ENCODE data around the gene CUEDC2. TPM values are rescaled to one million over a fixed set of nuclear protein-coding genes. Genes with fewer than 3 reads are reported as not detected.

The CUEDC2 gene, protein sequence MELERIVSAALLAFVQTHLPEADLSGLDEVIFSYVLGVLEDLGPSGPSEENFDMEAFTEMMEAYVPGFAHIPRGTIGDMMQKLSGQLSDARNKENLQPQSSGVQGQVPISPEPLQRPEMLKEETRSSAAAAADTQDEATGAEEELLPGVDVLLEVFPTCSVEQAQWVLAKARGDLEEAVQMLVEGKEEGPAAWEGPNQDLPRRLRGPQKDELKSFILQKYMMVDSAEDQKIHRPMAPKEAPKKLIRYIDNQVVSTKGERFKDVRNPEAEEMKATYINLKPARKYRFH
- total RNA-seq: 73.0 and 77.3 TPM in 2 replicates

DNA sequence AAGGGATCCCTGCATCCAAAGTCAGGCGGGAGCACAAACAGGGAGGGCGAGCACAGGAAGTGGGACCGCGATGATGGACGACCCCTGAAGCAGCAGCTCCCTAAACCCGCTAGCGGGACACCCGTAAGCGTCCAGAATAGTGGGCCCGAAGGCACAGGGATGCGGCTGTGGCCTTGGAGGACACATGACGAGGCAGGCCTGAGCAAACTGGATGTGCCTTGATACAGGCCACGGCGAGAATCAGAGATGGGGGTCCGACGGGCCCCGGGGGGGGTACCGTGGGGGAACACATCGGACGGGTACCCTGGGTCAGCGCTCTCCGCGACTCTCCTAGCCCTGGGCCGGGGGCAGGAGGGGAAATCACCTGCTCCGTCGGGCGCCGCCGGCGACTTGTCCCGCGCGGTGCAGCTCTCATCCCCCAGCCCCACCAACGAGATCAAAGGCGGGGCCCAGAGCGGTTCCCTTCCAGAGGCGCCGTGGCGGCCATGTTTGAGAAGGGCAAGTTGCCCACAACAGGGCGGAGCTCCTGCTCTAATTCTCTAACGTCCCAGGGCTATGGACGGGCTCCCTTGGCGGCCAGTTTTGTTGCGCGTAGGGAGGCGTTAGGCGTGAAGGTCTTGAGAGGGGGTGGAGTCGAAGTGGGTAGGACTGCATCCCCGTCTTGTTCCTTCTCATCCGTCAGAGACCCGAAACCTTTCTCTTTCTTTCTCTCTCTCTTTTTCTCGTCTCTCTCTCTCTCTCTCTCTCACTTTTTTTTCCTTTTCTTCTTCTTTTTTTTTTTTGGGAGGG is at the start of gene CUEDC2:
CUEDC2 (minus strand) TSS at position 413 of the 789 bp plus-strand sequence. CDS start 7,386 bp downstream, outside the sequence.

DNA sequence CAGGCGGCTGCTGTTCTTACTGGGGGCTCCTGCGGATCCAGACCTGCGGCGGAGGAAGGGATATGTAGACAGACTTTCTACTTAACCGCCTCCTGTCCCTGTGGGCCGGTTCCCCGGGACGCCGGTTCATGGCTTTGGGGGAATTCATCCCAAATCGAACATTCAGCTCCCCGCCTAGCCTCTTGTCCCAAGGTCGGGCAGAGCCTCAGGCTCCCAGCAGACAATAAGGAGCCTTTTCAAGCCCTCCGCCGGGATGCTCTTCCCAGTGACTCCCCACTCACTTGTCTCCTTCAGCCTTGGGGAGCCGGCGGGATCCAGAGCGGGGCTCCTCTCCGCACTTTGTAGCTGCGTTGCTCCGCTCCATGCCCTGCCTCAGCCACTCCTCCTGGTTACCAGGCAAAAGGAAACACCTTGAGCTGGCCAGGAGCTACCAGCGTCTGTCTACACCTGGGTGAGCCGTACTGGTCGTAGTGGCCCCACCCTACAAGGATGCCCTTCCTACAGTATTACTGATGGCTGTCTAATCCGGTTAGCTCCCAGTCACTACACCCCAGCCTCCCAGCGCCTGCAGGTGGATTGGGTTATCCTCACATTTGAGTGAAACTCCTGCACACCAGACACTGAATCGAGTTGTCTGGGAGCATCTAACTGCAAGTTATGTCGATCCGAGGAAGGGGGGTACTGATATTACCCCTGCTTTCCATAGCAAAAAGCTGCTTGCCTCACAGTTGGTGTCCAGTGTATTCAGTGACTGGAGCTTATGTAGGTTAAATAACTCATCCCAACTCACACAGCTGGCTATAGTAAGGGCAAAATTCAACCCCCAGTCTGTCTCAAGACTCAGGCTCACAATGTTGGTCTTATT is 19.0 kb upstream of the CUEDC2 start, which contains the start of gene C10orf95:
C10orf95 (minus strand) TSS at position 439 of the 865 bp plus-strand sequence. CDS start 450 bp downstream, outside the sequence.

DNA sequence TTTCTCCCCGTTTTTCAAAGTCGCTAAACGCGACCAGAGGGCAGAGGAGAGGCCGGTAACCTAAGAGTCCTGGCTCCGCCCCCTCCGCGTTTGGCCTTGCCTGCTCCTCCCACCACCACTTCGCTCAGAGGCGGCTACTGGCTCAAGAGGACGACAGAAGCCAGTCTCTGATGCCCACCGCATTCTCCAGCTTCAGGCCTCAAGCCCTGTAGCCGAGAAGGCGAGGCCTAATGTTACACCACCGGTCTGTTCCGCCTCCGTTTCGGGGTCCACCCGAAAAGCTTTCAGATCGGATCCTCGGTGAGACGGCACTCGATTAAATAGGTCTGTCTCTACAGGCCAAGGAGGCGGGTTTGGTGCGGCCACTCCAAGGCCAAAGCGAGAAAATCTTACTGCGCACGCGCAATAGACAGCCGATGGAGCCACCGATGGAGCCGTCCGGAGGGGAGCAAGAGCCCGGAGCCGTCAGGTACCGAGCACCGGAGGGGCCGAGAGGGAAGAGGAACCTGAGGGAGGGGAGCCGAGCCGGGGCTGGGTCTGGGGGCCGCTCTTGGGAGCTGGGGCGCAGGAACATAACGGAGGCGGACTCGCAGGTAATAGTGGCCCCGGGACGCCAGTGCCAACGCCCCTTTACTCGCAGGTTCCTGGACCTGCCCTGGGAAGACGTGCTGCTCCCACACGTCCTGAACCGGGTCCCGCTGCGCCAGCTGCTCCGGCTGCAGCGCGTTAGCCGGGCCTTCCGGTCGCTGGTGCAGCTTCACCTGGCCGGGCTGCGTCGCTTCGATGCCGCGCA is 11.5 kb downstream of the CUEDC2 start, which contains the start of gene FBXL15:
FBXL15 (plus strand) TSS at position 123 of the 793 bp plus-strand sequence; CDS start at position 417, 294 bp downstream.

DNA sequence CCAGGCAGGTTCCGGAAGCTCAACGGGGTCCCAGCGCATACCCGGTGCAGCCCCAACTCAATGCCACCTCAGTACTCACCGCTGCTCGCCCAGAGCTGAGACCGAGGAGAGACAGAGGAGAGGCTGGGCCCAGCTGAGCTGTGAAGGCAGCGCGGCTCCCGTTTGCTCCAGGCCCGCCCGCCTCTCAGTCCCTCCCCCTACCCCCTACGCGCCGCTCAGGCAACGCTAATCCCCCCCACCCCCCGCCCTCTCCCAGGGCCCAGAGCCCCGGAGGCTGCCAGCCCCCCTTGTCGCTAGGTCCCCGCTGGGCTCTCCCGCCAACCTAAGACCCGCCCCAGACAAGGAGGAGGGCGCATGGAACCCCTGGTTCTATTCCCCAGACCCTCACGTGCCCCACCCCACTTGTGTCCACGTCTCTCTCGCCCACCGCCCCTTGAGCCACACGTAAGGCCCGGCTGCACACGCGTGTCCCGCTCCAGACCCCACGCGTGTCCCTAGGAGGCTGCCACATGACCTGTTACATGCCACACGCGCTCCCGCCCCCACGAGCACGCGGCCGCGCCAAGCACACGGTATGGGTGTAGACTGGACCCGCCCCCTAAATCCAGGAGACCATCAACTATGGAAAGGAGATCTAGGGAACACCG is 13.6 kb downstream of the CUEDC2 start, which contains the start of gene PSD:
PSD (minus strand) TSS at position 164 of the 647 bp plus-strand sequence. CDS start 1,747 bp downstream, outside the sequence.

DNA sequence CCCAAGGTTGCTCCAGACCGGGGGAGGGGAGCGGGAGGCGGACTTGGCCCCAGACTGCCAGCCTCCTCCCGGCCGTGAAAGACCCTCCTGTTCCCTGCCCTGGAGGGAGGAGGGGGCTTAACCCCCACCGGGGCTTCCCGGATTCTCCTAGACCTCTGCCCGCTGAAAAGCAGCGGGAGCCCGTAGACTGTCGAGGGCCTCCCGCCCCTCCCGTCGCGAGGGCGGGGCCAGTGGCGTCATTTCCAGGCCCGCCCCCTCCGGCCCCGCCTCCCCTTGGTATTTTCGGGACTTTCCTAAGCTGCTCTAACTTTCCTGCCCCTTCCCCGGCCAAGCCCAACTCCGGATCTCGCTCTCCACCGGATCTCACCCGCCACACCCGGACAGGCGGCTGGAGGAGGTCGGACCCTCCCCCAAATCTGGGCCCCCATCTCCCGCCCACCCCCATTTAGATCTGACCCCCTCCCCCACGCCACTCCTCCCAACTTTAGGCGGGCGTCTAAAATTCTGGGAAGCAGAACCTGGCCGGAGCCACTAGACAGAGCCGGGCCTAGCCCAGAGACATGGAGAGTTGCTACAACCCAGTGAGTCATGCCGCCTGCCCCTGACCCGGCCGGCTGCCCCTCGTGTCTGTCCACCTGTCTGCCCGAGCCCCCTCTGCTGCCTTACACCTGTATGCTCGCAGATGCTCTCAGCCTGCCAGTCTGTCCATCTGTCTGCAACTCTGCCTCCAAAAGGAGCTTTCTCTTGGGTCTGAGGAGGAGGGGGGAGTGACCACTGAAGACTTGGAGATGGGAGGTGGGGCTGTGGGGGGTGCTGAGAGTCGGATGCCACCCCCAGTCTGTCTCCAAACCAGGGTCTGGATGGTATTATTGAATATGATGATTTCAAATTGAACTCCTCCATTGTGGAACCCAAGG is 36.7 kb downstream of the CUEDC2 start, which contains the start of gene NFKB2:
NFKB2 (plus strand) TSS at position 306 of the 917 bp plus-strand sequence; CDS start at position 561, 255 bp downstream.

Other genes with a start within 250 kb of the CUEDC2 start
- gene ELOVL3, start 206.3 kb downstream of the CUEDC2 start, total RNA-seq: 0.24 and 3.4 TPM in 2 replicates
- gene PITX3, start 191.1 kb downstream of the CUEDC2 start, total RNA-seq: 0.15 and 0.69 TPM in 2 replicates
- gene GBF1, start 187.0 kb downstream of the CUEDC2 start, total RNA-seq: 43.0 and 46.9 TPM in 2 replicates
- gene NFKB2, start 36.9 kb downstream of the CUEDC2 start, total RNA-seq: 18.5 and 23.3 TPM in 2 replicates
- 19.5 and 19.7 TPM in 2 replicates for gene PSD, start 13.8 kb downstream of the CUEDC2 start, total RNA-seq
- gene FBXL15, start 11.7 kb downstream of the CUEDC2 start, total RNA-seq: 14.0 and 16.9 TPM in 2 replicates
- not detected in 2 replicates for gene C10orf95, start 19.0 kb upstream of the CUEDC2 start, total RNA-seq
- 69.9 and 73.5 TPM in 2 replicates for gene ACTR1A, start 70.1 kb upstream of the CUEDC2 start, total RNA-seq
- 15.1 and 16.8 TPM in 2 replicates for gene SUFU, start 71.4 kb upstream of the CUEDC2 start, total RNA-seq
- gene TRIM8, start 211.9 kb upstream of the CUEDC2 start, total RNA-seq: 185 and 199 TPM in 2 replicates